Measurements from ENCODE around the gene PEX5L.
"Not testable (repeated sequence)": the region's sequence is repeated elsewhere in the genome, so short reads cannot be mapped to it uniquely, and the experiment has no call there.

Gene PEX5L, protein sequence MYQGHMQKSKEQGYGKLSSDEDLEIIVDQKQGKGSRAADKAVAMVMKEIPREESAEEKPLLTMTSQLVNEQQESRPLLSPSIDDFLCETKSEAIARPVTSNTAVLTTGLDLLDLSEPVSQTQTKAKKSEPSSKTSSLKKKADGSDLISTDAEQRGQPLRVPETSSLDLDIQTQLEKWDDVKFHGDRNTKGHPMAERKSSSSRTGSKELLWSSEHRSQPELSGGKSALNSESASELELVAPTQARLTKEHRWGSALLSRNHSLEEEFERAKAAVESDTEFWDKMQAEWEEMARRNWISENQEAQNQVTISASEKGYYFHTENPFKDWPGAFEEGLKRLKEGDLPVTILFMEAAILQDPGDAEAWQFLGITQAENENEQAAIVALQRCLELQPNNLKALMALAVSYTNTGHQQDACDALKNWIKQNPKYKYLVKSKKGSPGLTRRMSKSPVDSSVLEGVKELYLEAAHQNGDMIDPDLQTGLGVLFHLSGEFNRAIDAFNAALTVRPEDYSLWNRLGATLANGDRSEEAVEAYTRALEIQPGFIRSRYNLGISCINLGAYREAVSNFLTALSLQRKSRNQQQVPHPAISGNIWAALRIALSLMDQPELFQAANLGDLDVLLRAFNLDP

DNA sequence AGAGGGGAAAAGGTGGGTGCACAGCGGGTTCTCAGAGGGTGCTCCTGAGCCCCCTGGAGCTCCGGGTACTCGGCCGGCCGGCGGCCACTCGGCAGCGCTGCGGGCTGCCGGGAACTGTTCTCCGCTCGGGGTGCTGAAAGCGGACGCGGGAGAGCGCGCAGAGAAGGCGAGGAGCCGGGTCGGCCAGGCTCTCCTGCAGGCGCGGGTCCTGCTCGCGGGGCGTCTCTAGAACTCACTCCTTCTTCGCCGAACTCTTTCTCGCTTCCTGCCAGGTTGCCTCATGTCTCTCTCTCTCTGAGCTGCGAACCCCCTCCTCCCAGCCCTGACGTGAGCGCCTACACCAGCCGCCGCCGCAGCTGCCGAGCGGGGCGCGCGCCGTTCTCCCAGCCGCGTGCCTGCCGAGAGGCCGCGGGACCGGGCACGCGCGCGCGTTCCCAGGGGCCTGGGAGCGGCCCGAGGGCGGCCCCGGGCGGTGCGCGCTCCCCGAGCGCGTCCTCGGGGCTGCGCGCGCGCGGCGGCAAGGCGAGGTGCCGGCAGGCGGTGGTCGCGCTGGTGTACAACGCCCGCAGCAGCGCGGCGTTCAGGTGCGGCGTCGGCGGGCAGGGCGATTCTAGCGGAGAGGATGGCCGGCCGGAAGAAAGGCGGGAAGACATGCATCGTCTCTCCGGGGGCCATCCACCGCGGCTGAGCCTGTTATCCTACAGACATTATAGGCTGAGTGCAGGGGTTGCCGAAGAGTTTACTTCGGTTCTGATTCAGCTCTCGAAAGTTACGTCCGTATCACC lies at the start of gene PEX5L:
PEX5L (minus strand) TSS at position 267 of the 785 bp plus-strand sequence. CDS start 338 bp downstream, outside the sequence.
- DNase-seq (ENCODE audit: low read depth in 2 of 2), result peak in 1 of 2 donors; percentile 2

DNA sequence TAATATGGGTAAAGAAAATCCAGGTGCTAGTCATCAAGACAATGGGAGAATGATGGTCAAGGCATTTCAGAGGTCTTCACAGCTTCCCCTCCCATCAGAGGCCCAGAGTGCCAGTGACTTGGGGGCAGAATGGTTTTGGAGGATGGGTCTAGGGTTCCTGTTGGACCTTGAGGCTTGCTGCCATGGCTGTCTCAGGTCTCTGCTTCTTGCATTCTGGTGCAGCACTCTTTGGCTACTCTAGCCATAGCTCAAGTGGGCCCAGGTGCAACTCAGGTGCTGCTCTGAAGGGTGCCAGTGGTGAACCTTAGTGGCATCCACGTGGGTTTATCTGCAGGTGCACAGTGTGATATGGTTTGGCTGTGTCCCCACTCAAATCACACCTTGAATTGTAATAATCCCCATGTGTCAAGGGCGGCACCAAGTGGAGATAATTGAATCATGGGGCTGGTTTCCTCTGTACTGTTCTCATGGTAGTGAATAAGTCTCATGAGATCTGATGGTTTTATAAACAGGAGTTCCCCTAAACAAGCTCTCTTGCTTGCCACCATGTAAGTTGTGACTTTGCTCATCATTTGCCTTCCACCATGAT lies 48.5 kb upstream of the PEX5L start:
- DNase-seq (ENCODE audit: low read depth in 2 of 2), result no peak

DNA sequence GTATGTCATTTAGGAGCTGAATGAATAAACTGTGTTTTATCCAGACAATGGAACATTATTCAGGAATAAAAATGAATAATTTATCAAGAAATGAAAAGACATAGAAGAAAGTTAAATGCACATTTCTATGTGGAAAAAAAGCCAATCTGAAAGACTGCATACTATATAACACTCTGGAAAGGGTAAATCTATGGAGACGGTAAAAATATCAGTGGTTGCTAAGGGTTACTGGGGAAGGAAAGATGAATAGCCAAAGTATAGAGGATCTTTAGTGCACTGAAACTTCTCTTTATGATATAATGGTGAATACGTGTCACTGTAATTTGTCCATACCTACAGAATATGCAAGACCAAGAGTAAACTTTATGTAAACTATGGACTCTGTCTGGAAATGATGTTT lies 46.0 kb upstream of the PEX5L start:
- DNase-seq (ENCODE audit: low read depth in 2 of 2), result no peak

DNA sequence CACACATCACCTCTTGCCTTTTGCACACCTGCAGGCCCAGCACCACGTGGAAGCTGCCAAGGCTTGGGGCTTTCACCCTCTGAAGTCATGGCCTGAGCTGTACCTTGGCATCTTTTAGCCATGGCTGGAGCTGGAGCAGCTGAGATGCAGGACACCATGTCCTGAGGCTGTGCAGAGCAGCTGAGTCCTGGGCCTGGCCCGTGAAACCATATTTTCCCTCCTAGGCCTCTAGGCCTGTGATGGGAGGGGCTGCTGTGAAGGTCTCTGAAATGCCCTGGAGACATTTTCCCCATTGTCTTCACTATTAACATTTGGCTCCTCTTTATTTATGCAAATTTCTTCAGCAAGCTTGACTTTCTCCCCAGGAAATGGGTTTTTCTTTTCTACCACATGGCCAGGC lies 41.9 kb upstream of the PEX5L start:
- DNase-seq (ENCODE audit: low read depth in 2 of 2), result no peak

DNA sequence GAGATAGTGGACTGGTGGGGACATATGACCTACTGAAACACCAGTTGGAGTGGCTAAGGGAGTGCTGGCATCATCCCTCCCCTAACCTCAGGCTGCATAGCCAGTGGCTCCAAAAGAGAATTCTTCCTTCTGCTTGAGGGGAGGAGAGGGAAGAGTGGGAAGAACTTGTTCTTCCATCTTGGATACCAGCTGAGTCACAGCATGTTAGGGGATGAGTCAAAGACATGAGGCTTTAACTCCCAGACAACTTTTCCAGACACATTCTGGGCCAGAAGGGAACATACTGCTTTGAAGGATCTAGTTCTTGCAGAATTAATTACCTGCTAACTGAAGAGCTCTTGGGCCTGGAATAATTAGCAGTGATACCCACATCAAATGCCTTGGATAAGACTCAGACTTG lies 36.8 kb upstream of the PEX5L start:
- no peak for DNase-seq (ENCODE audit: low read depth in 2 of 2)

DNA sequence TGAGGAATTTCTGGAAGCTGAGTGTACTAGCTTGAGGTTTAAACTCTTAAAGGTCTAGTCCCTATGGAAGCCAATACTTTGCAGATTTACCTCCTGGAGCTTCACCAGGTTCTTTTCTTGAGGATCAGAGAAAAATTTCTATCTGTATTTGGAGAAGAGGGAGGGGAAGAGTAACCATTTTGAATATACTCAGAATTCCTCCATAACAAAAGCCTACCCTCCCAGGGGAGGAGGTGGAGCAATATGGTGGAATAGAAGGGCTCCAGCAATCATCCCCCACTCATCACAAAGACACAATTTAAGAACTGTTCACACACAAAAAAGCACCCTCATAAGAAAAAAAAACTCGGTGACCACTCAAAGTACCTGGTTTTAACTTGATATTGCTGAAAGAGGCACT lies 36.0 kb upstream of the PEX5L start:
- DNase-seq (ENCODE audit: low read depth in 2 of 2), result no peak

DNA sequence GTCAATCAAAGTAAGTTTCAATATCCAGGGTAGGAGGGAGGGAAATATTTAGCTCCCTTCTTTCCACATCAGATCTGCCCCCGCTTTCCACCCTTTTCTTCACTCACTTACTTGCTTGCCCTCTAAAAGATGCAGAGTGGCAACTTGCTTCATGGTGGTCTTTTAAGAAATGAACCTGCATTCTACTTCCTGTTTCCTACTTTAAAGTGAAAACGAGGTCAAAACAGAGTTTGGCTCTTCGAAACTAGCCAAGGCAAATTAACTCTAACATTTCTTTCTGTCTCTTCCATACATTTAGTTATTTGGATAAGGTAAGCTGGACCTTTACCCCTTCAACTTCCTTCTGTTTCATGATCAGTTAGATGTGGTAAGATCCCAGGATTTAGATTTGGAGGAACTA lies 34.2 kb upstream of the PEX5L start:
- DNase-seq (ENCODE audit: low read depth in 2 of 2), result no peak

DNA sequence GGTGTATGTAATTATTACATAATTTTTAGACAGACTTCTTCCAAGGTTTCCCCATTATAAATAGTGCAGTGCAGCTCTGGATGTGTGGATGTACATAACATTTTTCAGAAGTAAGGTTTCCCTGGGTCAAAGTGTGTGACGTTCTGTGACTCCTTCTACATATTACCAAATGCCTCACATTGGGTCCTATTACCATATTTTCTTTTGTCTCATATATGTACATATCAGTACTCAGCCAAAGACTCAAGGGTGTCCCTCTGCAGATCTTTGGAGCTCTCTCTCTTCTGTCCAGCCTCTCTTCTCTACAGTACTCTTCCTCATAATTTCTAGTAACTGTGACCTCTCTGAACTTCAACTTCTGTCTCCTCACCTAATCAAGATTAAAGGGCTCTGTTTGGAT lies 31.3 kb upstream of the PEX5L start:
- DNase-seq (ENCODE audit: low read depth in 2 of 2), result no peak

DNA sequence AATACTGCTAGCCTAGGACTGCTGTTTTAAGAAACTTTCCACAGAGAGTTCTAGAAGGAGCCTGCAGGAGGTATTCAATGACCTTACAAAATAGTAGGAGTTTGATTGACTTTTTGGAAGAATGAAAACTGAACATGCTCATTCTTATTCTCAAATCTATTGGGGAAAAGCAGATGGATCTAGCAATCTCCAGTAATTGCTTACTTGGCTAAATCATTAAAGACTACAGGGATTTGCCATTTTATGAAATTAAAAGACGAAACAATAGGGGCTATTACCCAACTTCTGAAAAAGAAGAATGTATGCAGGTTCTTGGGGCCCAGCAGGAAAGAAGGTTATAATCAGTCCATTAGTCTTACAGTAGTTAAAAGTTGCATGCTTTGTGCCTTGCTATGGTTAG lies 29.9 kb upstream of the PEX5L start:
- no peak for DNase-seq (ENCODE audit: low read depth in 2 of 2)

DNA sequence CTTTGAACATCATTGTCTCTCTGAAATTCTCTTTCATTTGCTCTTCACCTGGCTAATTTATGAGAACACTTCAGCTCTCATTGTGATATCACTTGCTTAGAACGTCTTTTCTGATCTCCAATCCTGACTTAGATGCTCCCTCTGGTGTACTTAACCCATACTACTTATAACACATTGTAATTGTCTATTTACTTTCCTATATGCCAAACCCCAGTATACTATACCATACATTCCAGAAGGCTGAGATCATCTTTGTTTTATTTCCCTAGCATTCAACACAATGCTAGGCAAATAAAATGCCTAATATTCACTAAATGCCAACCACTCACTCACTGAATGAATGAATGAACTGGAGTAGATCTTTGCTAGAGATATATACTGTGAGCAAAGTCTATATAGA lies 27.0 kb upstream of the PEX5L start:
- no peak for DNase-seq (ENCODE audit: low read depth in 2 of 2)

DNA sequence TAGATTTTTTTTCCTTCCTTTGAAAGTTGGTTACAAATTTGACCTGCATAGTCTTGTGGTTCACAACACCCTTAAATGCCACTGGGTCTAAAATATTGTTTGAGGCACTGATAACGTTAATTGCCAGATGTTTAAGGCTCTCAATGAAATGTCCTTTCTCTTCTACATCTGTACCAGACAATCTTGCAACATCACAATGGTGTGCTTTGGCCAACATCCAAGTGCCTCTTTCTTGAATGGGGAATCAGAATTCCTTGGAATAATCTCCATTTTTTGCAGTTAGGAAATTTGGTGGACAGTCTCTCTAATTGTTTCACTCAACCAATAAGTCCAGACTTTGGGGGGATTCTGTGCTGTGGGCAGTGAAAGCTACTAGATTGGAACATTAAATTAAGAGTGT lies 26.0 kb upstream of the PEX5L start:
- no peak for DNase-seq (ENCODE audit: low read depth in 2 of 2)

DNA sequence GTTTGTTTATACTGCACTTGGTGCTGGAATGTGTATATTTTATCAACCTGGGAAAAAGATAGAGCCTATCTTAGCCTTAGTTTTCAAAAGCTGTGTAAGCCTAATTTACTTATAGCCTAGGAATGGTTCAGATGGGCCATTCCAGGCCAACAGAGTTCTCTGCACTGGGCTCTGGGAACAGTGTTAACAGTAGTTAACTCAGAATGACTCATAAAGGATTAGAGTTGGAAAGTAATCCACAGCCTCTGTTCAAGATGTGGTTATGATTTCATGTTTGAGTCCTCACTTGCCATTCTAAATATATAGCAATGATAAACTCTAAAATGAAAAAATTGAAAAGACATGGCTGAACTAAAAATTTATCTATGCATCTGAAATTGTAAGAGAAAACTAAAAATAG lies 22.6 kb upstream of the PEX5L start:
- no peak for DNase-seq (ENCODE audit: low read depth in 2 of 2)

DNA sequence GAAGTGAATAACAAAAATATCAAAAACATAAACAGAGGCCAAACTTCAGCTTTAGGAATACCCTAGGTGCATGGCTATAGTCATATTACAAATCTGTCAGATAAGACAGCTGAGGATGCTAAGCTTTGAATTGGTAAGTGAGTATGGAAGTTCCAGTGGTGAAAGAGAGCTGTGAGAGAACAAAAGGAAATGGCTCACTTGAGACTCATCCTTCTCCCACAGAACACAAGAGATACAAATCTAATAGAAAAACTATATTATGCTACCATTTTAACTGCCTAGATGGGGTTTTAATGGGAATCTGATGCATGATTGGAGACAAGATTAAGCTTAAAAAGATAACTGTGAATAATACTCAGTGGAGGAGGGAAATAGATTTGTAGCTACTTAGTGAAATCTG lies 21.5 kb upstream of the PEX5L start:
- no peak for DNase-seq (ENCODE audit: low read depth in 2 of 2)

DNA sequence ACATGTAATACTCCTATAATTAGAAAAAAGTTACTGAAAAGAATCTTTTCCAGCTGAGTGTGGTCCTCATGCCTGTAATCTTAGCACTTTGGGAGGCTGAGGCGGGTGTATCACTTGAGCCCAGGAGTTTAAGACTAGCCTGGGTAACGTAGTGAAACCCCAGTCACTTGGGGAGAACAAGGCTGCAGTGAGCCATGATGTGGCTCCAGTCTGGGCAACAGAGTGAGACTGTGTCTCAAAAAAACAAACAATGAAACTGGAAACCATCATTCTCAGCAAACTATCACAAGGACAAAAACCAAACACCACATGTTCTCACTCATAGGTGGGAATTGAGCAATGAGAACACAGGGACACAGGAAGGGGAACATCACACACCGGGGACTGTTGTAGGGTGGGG lies 18.9 kb upstream of the PEX5L start:
- DNase-seq (ENCODE audit: low read depth in 2 of 2), result not testable (repeated sequence)

DNA sequence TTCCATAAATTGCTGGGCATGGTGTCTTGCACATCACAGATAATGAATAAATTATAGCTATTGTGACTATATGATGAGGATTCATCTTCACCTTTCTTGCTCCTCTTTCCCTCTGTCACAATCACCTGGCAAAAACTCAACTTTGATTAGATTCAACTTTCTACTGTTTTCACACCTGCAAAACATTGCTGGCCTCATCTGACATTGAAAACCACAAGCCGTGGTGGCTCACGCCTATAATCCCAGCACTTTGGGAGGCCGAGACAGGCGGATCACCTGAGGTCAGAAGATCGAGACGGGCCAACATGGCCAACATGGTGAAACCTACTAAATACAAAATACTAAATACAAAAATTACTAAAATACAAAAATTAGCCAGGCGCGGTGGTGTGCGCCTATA lies 12.7 kb upstream of the PEX5L start:
- no peak for DNase-seq (ENCODE audit: low read depth in 2 of 2)

DNA sequence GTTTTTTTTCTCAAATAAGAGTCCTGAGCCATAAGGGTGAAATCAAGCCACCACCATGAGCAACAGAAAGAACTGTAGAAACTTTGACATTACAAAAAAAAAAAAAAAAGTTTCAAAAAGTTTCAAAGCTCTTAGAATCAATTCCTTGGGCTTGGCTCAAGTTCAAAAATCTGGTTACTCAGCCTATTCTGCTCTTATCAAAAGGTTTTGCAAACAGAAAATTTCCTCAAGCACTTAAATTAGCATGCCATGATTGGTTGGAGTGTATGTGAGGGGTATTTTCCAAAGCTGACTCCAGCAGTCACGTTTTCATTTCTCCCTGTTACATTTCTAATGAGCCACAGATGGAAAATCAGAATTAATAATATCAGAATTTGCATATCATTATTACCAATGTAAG lies 12.1 kb upstream of the PEX5L start:
- DNase-seq (ENCODE audit: low read depth in 2 of 2), result no peak

DNA sequence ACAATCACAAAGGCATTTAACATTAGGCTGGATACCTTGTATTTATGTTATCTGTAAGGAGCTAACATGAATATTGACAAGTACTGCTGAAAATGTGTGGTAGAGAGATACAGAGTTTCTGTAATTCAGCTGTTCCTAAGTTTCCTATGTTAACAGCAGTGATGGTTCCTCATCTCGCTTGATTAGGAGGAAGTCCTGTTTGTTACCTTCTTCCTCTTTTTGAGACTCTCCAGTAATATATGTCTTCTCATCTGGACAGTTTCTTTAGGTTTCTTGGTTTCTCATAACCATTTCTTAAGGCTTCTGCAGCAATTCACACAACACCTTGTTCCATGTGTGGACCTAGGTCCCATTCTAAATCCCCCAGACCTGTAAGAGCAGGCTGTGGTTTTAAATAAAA lies 11.4 kb upstream of the PEX5L start:
- DNase-seq (ENCODE audit: low read depth in 2 of 2), result no peak

DNA sequence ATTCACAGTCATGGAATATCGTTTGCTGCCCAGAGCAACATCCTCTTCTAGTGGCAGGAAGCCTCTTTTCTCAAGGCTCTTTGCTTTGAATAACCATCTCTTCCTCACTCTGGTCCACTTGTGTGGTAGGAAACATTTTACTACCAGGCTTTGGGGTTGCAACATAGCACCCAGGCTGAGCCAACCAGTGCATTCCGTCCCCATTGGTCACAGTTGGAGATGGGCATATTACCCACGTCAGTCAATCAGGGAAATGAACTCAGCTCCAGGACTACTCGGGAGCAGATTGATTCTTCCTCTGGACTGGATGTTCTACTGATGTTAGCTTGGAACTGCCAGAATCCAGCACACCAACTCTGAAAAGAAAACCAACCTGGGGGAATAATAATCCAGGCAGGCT lies 4.2 kb upstream of the PEX5L start:
- DNase-seq (ENCODE audit: low read depth in 2 of 2), result no peak

DNA sequence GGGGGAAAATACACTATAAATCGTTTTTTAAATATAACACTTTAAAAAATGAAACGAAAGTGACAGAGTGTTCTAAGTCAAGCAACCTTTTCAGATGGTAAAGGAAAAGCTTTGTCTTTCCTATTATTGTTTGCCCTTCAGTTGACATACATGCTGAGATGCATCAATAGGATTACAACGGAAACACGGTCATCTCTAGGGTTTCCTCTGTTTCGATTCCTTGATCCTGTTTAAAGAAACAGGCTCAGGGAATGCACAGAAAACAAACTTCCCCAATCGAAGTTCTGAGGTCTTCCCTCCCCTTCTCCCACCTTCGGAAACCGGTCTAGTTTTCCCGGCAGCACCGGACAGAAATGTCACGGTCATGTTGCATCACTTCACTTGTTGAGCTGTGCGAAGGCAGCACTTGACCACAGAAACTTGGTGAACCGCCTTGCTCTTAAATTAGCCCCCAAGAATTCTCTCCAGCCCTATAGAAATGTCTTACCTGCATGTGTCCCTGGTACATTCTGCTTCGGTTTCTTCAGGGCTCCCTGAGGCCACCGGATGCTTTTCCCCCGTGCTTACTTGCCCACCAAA lies 556 bp downstream of the PEX5L start:
- DNase-seq (ENCODE audit: low read depth in 2 of 2), result no peak

DNA sequence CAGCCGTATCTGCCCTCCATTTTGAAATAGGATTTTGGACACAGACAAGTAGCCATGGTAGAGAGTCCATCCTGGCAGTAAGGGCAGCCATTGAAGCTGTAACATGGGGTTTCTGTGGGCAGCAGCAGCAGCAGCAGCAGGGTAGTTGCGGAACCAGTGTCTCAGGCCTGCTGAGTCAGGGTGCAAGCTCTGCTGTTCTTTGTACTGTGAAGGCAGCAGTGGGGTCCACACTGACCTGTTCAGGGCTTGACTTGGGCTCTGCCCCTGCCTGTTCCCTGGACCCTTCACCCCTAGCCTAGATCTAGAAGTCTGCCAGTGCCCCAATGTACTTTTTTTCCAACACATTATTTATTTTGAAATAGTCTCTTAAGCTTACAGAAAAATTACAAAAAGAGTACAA lies 9.7 kb downstream of the PEX5L start:
- no peak for DNase-seq (ENCODE audit: low read depth in 2 of 2)

DNA sequence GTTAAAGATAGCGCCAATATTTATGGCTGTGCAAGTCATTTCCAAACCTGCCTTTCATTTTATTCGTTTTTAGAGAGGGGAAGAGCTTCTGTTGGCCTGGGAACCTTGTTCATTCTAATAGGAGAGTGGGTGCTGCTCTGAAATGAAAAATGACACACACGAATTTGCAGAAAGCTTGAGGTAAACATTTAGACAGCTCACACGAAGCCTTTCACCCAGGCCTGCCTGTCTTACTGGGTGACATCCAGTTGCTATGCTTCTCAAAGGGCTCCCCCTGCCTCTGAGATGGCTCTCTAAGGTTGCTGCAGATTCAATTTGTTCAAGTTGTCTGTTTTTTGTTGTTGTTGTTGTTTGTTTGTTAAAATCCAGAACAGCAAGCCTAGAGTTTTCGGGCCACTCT lies 18.2 kb downstream of the PEX5L start:
- no peak for DNase-seq (ENCODE audit: low read depth in 2 of 2)

DNA sequence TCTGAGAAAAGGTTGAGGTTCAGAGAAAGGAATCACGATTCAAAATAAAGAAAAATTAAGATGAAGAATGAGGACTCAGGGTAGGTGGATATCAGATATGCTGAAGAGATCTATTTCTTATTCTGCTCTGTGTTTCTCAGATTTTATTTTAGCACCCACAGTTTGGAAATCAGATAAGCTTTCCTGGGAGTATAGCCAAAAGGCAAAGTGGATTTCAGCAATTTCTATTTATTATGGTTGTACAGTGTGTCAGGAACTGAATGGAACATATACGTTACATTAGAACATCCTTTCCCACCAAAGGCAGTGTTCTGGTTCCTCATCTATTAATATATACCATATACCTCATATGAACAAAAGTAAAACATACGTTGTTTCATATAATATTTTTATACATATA lies 18.9 kb downstream of the PEX5L start:
- no peak for DNase-seq (ENCODE audit: low read depth in 2 of 2)

All from stimulated activated CD4-positive, alpha-beta T cell treated with anti-CD3 and anti-CD28 coated beads, Interleukin-1b, Interleukin-23, amount 100 ng/mL, for 4 hours (primary cell).